C4-2B (cell line): ENCODE data around the gene GBF1.

Source experiments
- H3K27ac ChIP-seq: fragments of 450-650 bp; 2 replicates; pipeline ENCODE4 v1.5.1; 2017
- ZFX ChIP-seq: fragments of 450-650 bp; IDR thresholded peaks from 2 replicates; pipeline ENCODE4 v1.6.1; 2017
- TF ChIP-seq, protein P1 (sequence below): fragments of 450-650 bp; conservative IDR thresholded peaks from 2 replicates; pipeline ENCODE4 v1.5.1; 2017; ENCODE audit warnings: mild to moderate bottlenecking

The GBF1 gene

DNA sequence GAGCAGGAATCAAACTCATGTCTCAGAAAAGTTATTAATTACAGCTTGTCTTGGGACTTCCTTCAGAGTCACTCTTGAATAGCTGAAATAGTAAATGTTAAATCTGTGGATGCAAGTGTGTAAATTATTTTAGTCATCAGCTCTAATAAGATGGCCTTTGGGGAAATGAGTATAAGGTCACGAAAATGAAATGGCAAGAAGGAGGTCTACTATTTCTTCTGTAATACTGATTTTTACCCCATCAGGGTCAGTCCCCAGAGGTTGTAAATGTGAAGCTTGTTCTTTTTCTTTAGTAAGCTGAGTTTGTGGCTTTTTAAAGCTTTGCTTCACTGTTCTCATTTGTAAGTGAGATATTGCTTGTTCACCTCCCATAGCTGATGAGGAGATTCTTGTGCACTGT is 63.9 kb downstream of the GBF1 start:
- TF ChIP-seq, protein P1, sequence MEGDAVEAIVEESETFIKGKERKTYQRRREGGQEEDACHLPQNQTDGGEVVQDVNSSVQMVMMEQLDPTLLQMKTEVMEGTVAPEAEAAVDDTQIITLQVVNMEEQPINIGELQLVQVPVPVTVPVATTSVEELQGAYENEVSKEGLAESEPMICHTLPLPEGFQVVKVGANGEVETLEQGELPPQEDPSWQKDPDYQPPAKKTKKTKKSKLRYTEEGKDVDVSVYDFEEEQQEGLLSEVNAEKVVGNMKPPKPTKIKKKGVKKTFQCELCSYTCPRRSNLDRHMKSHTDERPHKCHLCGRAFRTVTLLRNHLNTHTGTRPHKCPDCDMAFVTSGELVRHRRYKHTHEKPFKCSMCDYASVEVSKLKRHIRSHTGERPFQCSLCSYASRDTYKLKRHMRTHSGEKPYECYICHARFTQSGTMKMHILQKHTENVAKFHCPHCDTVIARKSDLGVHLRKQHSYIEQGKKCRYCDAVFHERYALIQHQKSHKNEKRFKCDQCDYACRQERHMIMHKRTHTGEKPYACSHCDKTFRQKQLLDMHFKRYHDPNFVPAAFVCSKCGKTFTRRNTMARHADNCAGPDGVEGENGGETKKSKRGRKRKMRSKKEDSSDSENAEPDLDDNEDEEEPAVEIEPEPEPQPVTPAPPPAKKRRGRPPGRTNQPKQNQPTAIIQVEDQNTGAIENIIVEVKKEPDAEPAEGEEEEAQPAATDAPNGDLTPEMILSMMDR = no peak
- TF ChIP-seq ZFX = no peak
- no peak overlapping the region for H3K27ac ChIP-seq

GRCh38 chr10:102309916-102310315 is 64.6 kb downstream of the GBF1 start:
- H3K27ac ChIP-seq = no peak overlapping the region
- no peak for TF ChIP-seq ZFX
- TF ChIP-seq, protein P1 = no peak

DNA sequence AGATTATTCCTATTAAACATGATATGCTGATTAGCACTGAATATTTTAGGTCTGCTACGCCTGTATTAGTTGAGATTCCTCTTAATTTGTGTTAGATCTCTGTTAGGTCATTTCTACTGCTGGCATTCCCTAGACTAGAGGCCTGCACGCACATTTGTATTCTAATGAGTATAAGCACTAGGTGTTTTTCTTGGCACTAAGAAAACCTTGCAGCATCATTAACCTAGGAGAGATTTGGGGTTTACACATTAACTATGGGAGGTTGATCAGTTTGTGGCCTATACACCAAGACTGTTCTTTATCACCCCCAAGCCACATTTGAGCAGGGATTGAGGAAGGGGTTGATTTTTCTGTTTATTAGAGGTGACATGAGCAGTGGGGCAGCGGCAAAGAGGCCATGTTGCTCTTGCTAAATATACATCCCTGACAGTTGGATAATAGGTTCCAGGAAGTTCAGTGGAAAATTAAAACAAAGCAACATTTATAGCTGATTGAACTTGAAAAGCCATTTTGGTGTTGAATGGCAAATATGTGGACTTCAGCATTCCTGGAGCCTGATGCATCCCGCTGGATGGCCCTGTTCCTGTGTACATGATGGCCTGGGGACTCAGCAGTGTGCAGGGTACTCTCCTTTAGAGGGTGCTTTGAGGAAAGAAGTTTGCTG is 65.2 kb downstream of the GBF1 start:
- no peak overlapping the region for H3K27ac ChIP-seq

GRCh38 chr10:102311025-102311420 is 65.7 kb downstream of the GBF1 start:
- TF ChIP-seq ZFX = no peak
- TF ChIP-seq, protein P1 = no peak
- no peak overlapping the region for H3K27ac ChIP-seq

More for the DNA sequence above, 65.2 kb downstream of the GBF1 start:
- no peak for TF ChIP-seq ZFX

DNA sequence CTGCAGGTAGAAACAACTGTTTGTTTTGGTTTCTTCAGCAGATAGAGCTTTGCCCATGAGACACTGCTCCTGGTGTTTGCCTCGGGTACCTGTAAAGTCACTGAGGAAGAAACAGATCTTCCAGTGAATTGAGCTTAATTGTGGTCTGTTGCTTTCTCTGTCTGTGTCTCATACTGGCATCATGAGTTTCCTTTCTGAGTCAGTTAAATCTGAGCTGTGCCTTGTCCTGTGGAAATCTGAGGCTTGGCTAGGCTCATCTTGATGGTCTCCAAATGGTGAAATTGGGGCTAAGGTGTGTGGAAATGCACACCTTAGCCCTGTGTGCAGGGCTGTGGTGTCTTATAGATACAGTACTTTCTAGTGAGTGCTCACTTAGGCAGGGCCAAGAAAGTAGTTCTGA is 67.4 kb downstream of the GBF1 start:
- TF ChIP-seq ZFX = no peak
- TF ChIP-seq, protein P1 = no peak
- no peak overlapping the region for H3K27ac ChIP-seq

- TF ChIP-seq, protein P1 = no peak
- TF ChIP-seq ZFX = no peak
- H3K27ac ChIP-seq = no peak overlapping the region
These were observed 68.0 kb downstream of the GBF1 start for GRCh38 chr10:102313221-102313896.

DNA sequence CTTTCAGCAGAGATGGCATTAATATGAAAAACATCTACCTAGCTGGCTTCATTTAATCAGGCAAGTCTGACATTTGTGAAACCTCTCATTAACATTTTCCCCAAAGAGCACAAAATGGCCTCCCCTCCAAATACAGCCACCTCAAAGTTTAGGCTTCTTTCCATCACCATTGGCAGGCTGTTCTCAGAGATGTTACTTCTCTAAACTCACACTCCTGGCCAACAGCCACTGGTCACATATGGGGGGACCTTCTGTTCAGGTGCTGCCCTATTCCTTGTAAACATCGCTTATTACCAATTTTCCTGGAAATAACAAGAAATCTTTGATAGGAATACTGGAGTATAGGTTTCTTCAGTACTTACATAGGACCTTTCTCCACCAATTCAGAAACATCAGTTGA is 69.5 kb downstream of the GBF1 start:
- TF ChIP-seq, protein P1 = no peak
- TF ChIP-seq ZFX = no peak
- H3K27ac ChIP-seq = no peak overlapping the region

GRCh38 chr10:102316421-102316820 is 71.1 kb downstream of the GBF1 start:
- H3K27ac ChIP-seq = no peak overlapping the region
- TF ChIP-seq, protein P1 = no peak
- TF ChIP-seq ZFX = no peak
